ENCODE data around the gene PTPRG. TPM values are rescaled to one million over a fixed set of nuclear protein-coding genes. Genes with fewer than 3 reads are reported as not detected.

The PTPRG gene
- polyA plus RNA-seq, 3 donors = 5.6 to 45.7 (median 13.3) TPM

DNA sequence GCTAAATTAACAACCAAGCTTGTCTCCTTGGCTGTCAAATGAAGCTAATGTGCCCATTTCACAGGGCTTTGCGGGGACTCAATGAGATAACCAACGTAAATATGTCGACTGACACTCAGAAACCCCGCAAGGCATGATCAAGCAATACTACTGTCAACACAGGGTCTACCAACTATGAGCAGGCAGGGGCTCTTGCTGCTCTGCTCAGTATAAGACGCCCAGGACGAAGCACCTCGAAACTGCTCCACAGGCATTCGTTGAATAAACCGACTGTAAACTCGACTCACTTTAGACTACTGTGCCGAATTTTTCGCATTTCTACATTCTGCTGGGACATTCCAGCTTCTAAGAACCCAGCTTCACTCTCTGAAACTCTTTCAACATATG is 757.0 kb downstream of the PTPRG start:
- H3K27ac ChIP-seq (ENCODE audit: low read depth, low read length) = no peak overlapping the region
- 27 to 43% (median 42%) methylated on average over 12 of the region's 12 CpGs for WGBS, 3 donors

DNA sequence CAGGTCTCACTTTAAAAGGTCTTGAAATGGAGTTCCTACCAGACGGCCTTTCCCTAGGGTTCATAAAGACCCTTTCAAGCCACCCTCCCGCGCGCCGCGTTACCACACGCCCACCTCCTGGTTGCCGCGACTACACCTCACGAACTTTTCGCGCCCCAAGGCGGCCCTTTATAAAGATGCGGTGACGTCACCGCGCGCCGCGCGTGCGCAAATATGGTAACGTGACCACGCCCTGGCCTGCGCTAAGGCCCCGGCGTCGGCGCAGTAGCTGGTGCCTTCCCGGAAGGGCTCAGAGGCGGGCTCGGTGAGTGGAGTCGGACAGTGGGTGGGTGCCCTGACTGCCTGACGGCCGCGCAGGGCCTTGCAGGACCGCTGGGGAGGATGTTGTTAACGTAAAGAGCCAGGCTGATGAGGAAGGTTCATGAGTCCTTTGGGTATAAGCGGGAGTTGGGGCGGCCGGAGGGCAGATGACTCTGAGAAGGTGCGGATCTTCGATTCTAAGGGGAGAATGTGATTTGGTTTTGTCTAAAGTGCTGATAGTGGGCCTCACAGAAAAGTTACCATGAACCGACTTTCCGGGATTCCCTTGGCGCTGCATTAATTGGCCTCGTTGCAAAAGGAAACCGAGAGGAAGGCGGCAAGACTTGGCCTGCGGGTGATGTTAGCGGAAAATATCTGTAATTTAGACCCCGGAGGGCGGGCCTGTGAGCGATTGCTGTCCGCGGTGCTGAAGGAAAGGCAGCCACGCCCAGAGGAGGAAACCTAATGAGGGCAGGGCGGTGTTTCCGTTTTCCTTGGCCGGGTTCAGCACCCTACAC is 757.6 kb downstream of the PTPRG start:
- H3K27ac ChIP-seq (ENCODE audit: low read depth, low read length) = no peak overlapping the region

DNA sequence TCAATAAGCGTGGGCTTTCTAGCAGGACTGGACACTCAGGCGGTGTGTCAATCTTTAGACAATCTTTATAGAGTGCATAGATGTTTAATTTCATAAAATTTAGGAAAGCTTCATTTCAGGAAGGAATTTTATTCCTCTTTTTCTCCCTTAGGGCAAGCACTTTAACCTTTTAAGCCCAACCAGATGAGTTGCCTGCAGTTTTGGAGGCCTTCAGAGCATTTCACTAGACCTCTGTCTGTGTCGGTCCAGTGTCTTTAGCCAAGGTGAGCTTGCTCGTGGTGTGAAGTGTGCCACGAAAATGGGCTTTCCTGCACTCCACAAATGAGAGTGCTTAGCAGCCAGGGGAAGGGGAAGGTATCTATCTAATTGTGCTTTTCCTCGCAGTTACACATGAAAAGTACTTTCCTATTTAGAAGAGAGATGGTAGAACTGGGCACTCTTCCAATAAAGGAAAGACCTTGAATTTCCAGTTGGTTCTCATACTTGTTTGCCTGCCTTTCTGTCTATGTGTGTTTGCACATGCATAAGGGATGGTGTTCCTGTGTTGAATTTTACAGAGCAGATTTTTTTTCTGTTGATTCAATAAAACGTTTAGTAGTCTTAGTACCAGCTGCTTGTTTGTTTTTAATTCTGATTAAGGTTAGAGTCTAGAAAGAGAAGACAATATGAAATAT is 758.3 kb downstream of the PTPRG start:
- no peak overlapping the region for H3K27ac ChIP-seq (ENCODE audit: low read depth, low read length)
- 55 to 77% (median 74%) methylated on average over 7 of the region's 7 CpGs for WGBS, 3 donors

More for the DNA sequence above, 757.6 kb downstream of the PTPRG start:
- 1 to 4% (median 2%) methylated on average over 60 of the region's 60 CpGs for WGBS, 3 donors

DNA sequence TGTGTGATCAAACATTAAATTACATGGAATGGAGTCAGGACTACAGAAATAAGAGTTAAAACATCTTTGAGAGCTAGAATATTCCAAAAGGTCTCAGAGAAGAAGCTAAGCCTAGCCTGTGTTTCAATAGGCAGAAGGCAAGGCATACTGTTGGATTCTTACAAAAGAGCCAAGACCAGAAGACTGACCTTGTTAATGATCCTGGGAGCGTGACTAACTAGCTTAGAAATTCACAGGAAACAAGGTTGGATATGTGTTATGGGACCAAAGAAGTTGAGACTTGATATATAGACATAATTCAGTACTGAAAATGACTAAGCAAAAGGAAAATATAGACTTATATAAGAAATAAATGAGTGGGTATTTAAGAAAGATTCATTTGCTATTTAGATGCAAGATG is 761.9 kb downstream of the PTPRG start:
- 94 to 97% (median 95%) methylated on average over 1 of the region's 1 CpG for WGBS, 3 donors
- H3K27ac ChIP-seq (ENCODE audit: low read depth, low read length) = no peak overlapping the region

DNA sequence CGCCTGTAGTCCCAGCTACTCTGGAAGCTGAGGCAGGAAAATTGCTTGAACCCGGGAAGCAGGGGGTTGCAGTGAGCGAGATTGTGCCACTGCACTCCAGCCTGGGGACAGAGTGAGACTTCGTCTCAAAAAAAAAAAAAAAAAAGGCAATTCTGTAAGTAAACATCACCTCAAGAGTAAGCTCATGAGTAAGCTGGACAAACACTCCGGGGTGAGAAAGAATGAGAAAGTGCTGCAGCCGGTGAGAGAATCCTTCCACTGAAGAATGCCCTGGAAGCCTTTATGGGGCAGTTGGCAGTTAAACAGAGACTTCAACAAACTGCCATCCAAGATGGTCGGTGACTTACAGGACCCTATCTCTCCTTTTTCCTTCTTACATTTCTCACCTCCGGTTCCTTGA is 764.5 kb downstream of the PTPRG start:
- no peak overlapping the region for H3K27ac ChIP-seq (ENCODE audit: low read depth, low read length)
- 79 to 93% (median 92%) methylated on average over 7 to 8 of the region's 8 CpGs for WGBS, 3 donors

DNA sequence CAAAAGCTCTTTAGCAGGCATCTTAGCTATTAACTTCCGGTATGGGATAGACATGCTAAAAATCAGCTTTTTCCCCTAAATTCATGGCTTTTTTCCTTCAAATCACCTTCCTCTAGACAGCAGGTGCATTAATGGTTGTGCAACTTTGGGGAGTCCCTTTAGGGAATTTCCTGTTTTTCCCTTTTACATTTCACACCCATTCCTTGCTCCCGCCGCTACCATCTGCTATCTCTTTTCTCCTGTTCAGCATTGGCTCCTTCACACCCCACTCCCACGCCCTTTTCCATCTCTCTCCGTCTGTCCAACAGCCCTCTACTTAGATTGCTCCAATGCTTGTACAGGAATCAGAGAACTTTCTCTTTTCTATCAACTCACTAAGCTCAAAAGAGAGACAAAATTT is 768.6 kb downstream of the PTPRG start:
- WGBS, 3 donors = 82 to 91% (median 91%) methylated on average over 5 of the region's 5 CpGs
- no peak overlapping the region for H3K27ac ChIP-seq (ENCODE audit: low read depth, low read length)

DNA sequence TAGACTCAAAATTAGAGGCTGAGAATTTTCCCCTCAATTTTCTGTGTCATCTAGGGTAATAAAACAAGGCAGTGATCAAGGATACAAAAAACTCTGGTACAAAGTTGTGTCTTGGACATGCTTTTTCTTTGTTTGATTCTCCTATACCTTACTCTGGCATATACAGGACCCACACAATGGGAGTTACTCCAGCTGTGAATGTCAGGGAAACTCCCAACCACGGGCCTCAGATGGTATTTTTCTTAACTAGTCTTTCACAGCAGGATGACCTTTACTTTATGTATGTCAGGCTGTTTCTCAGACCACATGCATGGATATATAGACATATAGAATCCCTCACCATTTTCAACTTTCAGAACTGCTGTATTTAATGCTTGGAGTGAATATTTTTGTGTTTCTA is 770.6 kb downstream of the PTPRG start:
- H3K27ac ChIP-seq (ENCODE audit: low read depth, low read length) = no peak overlapping the region
- 80 to 83% (median 83%) methylated on average over 1 of the region's 1 CpG for WGBS, 3 donors

DNA sequence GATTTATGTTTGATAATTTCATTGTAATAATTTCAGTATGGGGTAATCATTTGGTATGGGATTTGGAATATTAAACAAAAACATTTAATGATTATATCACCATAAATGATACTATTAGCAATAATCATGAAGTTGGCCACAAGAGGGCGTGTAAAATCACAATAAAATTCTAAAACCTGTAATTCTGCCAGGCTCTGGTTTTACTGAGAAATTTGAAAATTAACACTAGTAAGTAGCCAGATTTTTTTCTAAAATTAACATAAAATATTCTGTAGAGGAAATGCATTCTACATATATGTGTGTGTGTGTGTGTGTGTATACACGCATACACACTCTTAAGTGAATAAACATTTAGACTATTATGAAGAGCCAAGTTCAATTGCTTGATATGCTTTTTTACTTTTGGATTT is 771.5 kb downstream of the PTPRG start:
- 52 to 57% (median 52%) methylated on average over 2 of the region's 2 CpGs for WGBS, 3 donors
- H3K27ac ChIP-seq (ENCODE audit: low read depth, low read length) = no peak overlapping the region

DNA sequence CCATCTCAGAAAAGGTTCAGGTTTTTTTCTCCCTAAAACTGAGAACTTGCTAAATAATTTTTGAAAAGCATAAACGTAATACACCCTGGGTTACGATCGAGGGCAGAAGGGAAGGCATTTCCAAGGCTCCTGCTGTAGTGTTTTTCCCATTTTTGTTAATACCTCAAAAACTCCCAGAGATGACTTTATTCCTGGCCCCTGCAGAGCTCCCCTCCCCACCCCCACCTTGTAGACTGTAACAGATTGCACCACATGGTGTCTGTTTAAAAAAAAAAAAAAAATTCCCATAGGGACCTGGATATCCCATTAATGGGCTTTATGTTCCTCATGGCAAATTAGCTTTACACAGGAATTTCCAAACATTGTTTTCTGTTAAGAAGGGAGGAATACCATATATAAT is 773.8 kb downstream of the PTPRG start:
- WGBS, 3 donors = 93 to 97% (median 97%) methylated on average over 3 of the region's 3 CpGs

DNA sequence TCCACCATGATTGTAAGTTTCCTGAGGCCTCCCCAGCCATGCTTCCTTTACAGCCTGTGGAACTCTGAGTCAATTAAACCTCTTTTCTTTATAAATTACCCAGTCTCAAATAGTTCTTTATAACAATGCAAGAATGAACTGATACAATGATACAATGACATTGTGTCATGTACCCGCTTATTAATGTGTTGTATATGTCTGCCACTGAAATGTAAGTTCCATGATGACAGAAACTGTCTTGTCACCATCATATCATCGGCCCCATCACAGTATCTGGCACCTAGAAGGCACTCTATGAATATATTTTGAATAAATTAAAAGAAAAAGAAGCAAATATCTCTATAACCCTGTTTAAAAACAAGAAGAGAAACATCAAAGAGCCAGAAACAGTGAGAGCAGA is 782.4 kb downstream of the PTPRG start:
- 70 to 79% (median 78%) methylated on average over 2 of the region's 2 CpGs for WGBS, 3 donors

More for the DNA sequence above, 773.8 kb downstream of the PTPRG start:
- H3K27ac ChIP-seq (ENCODE audit: low read depth, low read length) = no peak overlapping the region

More for the DNA sequence above, 782.4 kb downstream of the PTPRG start:
- H3K27ac ChIP-seq (ENCODE audit: low read depth, low read length) = no peak overlapping the region
